Cortex of kidney (tissue), 1 donor: ENCODE results near the gene CNTNAP2.

ENCODE experiments used
- DNase-seq: peaks from one replicate; lab custom pipeline; 2025; lab: John Stamatoyannopoulos, UW

Gene CNTNAP2

DNA sequence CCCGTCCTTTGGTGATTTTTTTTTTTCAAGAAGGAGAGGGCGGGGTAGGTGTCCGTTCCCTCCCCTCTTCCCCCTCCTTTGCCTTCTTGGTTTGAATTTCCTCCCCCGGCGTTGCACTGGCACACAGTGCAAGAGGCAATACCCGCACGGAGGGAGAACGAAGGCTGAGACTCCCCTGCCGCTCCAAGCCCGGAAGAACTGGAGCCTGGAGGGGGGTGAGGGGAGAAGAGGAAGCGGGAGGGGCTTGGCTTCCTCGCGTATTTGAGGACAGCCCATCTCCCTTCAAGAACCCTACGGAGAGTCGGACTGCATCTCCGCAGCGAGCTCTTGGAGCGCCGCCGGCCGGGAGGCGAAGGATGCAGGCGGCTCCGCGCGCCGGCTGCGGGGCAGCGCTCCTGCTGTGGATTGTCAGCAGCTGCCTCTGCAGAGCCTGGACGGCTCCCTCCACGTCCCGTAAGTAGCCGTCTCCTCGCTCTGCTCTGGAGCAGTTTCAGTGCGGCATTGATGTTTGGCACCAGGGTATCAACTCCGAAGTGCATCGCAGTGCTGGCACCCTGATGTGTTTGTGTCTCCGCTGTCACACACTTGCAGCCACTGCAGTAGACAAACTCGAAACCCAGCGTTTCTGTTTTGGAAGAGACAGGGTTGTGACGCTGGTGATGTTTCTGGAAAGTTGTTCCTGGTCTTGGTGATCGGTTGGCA is at the start of gene CNTNAP2:
TSS of gene CNTNAP2 (plus strand) at position 281 of the 702 bp plus-strand sequence. CDS start at position 357, 76 bp downstream.
- DNase-seq, result no peak

DNA sequence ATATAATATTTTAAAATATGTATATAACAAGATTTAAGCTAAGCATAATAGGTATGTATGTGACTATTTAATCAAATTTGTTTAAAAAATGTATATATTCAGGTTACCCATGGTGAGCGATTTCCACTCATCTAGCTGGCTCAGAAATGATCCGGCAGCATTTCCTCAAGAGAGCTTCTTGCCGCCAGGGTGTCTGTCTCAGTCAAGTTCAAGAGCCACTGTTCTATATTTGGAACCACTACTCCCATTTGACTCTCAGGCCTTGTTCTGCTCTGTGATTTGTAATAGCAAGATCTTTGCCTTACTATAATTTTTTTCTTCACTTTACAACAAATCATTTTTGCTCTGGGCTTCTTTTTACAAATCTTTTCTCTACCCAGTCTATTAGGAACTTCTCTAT is 48.7 kb upstream of the CNTNAP2 start:
- DNase-seq, result no peak

DNA sequence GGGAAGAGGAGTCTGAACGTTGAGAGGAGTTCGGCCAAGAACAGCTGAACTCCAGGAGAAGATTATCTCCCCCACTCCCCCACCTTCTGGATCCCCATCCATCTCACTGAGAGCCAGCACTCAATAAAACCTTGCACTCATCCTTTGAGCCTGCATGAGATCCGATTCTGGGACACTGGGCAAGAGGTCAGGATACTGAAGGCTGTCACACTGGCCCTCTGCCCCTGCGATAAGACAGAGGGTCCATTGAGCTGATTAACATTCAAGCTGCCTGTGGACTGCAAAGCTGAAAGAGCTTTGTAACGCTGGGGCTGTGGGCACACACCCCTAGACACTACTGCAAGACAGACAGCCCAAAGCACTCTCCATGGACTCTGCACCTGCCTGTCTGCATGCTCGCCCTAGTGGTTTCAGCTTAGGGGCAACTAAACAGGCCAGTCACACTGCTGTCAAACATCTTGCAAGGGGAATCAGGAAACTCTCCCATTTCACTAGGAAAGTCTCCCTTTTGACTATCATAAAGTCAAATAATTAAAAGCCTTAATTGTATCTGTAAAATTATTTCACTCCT is 42.3 kb upstream of the CNTNAP2 start:
- DNase-seq, result no peak

DNA sequence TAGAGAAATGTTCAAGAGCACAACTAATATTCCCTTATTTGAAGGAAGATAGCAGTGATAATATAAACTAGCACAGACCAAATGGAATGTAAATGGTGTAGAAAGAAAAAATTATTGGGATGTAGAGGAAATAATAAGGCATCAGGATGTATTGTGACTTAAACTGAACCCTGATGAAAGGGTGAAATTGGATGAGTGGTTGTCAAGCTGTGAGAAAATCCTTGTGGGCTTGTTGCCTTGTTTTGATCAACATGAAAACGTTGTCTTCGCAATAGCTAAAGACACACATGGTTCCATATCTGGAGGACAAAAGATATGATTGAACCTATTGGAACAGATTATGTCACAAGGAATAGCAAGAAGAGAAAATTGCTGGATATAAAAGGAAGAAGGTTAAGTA is 40.3 kb upstream of the CNTNAP2 start:
- DNase-seq, result no peak

DNA sequence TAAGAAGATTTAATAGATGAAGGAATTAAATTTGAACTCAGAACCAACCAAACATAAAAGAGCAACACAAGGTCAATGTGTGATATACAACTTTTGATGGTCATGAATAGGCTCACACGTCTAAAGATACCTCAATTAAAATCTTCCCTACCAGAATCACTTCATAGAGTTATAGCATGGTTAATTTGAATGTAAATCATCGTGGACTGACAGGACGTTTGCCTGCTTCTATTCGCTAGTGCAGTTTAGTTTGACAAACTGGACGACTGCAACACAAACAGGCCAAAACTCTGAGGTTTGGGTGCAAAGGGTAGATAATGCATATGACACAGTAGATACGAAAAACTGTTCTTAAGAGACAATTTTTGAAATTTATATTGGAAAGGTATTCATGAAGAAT is 32.5 kb upstream of the CNTNAP2 start:
- DNase-seq, result no peak

DNA sequence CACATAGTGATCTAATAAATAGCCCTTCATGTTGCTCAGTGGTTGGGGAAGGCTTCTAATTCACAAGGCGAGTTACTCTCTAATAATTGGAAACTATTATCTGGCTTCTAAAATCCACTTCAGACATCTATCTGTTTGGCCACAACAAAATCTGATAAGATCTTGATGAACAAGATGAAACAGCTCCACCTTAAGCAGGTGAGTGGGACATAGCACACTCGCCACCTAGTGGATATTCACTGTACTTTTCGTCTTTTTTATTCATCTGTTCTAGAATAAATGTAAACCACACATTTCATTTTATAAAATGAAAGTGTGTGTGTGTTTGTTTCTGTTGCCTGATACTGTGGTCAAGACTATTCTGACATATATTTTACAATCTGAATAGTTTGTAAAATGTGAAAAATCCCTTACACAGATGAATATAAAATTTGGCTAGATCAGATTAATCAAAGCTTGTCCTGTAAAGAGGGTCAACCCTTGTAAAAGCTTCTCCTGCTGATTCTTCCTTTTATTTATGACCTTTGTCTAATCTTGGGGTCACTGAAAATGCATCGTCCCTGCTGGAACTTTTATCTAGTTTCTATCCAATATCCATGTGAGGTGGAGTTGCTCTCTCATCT is 26.5 kb upstream of the CNTNAP2 start:
- no peak for DNase-seq

DNA sequence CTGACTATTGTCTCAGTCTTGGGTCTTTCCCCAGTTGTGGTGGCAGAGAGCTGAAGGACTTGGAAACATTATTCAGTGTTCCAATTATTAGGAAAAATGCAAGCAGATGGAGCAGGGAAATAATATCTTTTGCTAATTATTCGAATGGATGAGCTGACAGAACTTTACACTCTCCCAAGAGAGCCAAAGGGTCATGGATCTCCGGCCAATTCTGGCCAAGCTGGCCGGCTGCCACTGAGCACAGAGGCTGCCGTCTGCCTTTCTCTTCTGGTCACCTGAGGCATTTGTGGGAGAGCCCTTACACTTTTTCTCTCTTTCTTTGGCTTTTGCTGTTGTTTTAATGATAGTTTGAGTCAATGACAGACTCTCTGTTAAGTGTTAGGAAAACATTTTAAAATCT is 22.2 kb upstream of the CNTNAP2 start:
- no peak for DNase-seq

DNA sequence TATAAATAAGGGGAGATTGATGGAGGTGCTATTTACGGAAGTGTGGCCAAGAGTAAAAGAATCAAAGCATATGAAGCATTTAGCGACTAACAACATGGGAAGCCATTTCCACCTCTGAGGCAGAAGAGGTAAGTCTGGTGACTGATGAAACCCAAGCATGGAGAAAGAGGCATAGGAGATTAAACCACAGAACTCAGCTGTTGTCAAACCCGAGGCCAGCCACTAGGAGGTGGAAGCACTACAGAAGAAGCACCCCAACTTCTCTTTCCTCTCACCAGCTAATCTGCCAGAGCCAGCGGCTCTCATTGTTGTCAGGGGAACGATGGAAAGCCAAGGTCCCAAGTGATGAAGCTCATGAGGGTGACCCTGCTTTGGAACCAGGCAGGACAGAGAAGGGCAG is 19.6 kb upstream of the CNTNAP2 start:
- DNase-seq, result no peak

DNA sequence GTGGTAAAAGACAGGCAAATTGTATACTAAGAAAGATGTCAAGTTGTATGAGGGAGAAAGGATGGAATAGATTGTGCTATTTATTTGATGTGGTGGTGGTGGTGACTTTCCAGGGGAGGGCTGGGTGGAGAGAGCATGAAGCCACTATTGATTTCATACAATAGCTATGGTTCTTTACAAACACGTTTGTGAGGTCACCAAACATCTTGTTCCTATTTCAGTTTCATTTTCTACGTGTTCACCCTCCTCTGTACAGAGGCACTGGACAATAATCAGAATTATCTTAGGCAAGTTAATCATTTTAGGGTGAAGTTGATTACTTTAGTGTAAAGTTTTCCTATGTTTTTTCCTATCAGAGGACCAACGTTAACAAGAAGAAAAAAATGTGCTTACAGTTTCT is 10.3 kb upstream of the CNTNAP2 start:
- DNase-seq, result no peak

DNA sequence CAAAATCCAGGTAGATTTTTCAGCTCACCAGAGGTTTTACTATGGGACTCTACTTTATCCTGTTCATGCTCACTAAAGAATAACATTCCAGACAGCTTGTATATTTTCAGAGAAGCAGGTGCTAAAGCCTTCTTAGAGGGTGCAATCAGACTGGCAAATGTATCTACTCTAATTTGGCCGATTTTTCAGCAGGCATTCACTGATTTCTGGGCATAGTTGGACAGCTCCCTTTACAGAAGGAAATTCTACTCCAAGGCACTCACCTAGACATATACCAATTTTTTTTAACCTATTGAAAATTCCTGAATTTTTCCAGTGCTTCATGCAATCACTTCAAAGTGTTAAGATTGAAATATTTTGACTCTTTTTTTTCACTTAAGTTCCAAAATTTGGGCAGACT is 3.8 kb upstream of the CNTNAP2 start:
- DNase-seq, result no peak

DNA sequence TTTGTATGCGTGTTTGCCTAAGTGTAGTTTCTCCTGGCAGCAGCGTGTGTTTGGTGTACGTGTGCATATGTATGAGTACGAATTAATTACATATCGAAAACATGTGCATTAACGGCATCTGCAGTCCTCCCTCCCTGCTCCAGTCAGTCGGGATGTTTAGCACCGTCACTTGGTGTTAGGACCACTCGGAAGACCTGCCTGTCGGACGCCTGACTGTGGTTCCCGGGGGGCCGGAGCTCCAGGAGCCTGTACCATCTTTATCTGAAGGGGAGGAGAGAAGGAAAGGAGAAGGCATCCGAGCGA is 1.1 kb upstream of the CNTNAP2 start:
- no peak for DNase-seq

DNA sequence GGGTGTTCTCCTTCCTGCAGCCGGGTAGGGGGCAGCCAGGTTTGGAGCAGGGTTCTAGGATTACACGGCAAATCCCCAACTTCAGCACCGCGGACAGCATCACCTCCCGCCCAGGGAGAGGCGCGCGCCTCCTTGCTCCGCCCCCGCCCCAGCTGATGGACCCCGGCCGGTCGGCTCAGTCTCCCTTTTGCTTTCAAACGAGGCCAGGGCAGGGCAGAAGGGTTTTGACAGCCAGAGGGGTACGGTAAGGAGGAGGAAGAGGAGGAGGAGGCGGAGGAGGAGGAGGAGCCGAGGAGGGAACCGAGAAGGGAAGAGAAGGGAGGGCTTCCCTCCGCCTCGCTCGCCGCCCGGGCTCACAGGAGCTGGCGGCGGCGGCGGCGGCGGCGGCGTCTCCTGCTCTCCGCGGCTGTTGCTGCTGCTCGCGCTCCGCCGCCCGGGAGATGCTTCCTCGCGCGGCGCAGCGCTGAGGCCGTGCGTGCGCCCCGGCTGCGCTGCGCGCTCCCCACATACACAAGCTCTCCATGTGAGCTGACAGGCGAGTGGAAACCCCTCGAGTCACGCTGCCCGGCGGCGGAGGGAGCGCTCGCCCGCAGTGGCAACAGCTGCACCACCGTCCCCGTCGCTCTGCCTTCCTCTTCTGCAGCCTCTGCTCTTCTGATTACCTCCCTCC is 615 bp upstream of the CNTNAP2 start:
- DNase-seq, result no peak

DNA sequence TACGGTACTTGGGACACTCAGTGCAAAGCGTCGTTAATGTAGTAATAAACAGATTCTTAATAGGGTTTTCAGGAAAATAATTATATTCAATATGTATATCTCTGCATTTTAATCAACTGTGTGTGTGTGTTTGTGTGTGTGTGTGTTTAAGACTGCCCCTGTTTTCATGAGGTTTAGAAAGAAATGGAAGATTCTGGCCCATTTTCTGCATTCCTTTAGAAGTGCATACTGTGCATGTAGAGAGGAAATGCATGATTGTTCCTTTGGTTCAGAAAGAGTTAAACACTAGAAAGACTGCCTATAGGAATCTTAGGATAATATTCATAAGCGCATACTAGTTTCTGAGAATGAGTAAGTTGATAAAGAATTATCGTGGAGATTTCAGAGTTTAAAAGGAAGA is 975 bp downstream of the CNTNAP2 start:
- DNase-seq, result no peak

DNA sequence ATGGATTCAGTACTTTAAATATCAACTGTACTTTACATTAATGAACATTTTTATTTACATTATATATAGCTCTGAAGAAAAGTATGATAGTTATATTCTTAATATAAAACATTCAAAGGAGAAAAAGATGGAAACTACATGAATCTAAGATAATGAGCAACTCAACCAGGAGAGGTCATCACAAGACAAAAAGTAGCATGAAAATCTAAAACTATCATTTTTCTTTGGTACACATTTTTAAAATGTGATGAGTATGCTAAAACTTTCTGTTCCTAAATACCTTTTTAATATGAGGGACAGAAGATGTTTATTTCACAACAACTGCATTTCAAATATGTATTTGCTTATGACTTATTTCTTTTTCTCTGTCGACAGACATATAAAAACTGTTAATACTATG is 2.4 kb downstream of the CNTNAP2 start:
- no peak for DNase-seq

DNA sequence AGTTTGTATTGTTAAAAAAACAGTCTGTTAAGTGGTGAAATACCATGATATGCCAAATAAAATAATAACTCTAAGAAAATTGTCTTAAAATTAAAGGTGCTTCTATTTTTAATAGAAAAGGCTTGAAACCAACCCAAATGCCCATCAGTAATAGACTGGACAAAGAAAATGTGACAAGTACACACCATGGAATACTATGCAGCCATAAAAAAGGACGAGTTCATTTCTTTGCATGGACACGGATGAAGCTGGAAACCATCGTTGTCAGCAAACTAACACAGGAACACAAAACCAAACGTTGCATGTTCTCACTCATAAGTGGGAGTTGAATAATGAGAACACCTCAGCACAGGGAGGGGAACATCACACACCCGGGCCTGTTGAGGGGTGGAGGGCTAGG is 7.1 kb downstream of the CNTNAP2 start:
- DNase-seq, result no peak

DNA sequence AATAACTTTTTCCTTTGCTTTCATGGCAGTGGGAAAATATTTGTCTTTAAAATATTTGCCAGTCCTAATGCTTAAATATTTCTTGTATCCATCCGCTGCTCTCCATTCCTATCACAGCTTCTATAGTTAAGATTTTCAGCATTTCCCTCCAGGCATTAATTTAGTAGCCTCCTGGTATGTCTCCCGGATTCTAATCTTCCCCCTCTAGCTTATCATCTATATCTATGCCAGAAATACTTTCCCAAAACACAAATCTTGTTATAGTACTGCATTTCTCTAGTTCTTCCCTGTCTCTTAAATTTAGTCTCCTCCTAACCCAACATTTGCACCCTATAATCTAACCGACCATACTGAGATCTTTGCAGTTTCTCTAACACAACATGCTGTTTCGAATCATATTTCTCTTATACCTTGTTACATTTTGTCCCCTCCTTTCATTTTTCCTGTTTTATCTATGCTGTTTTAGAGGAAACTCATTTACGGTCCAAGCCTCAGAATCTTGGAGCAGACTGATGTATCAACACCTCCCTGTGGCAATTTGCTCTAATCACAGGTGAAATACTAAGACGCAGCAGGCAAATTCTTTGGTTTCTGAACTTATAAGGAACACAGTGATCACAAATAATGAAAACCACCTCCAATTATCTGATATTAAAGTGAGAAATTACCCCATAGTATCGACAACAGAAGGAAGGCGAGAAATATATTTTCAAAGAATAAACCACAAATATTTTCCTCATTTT is 10.3 kb downstream of the CNTNAP2 start:
- DNase-seq, result no peak

DNA sequence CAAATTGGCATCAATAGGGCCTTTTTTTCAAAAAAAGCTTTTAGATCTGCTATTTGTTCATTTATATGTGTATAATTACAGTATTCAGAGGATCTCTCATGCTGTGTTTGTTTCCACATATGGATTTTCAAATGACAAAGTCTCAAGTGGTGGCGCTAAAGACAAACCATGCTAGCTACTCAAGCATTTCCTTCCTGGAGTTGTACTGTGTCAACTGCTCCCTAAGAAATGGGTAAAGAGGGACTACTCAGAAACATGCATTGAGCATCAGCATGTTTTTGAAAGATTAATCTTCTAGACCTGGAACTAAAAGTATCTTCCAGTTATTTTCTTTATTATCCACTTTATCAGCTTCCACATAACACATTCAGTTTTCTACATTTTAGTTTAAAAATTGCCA is 12.7 kb downstream of the CNTNAP2 start:
- no peak for DNase-seq

DNA sequence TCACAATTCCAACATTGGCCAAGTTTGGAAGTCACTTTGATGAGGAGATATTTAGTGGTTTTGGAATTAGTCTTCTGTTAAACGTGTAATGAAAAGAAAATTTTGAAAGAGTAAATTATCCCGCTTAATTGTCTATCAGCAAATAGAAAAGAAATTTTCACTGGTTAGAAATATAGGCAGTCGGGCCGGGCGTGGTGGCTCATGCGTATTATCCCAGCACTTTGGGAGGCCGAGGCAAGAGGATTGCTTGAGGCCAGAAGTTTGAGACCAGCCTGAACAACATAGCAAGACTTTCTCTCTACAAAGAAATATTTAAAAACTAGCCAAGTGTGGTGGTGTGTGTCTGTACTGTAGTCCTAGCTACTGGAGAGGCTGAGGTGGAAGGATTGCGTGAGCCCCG is 13.4 kb downstream of the CNTNAP2 start:
- DNase-seq, result no peak

DNA sequence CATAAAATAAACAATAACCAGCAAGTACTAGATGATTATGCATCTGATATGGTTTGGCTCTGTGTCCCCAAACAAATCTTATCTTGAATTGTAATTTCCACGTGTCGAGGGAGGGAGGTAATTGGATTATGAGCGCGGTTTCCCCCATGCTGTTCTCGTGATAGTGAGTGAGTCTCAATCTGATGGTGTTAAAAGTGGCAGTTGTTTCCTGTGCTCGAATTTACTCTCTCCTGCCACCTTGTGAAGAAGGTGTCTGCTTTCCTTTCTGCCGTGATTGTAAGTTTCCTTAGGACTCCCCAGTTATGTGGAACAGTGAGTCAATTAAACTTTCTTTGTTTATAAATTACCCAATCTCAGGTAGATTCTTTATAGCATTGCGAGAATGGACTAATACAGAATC is 15.1 kb downstream of the CNTNAP2 start:
- no peak for DNase-seq

DNA sequence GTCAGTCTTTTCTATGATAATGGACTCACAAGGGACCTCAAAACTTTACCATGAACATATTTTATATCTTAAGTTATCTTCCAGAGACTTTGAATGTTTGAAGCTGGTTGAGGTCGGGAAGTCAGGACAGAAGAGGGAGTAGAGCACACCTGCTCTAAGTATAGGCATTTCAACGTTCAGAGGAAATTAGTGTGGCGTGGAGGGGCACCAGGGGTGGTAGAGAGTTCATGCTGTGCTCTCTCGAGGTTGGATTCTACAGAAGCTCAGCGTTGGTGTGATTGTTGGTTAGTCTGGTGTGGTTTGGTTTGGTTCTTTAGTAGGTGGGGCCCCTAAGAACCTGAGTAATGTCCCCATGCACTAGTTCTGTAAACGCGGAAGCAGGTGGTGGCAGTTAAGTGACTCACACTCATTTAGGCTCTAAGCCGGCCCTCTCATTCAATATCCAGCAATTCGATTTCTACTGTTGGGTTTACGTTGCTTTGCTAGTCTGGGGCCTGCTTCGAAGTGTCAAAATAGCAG is 19.8 kb downstream of the CNTNAP2 start:
- no peak for DNase-seq

DNA sequence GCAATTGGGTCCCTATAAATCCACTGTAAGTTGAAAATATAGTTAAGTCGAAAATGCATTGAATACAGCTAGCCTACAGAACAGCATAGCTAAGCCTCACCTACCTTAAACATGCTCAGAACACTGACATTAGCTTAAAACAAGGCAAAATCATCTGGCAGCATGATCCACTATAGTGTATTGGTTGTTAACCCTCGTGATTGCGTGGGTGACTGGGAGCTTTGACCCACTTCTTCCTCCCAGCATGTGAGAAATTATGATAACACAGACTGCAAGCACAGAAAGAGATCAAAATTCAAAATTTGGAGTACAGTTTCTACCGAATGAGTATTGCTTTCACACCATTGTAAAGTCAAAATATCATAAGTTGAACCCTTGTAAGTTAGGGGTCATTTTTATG is 22.3 kb downstream of the CNTNAP2 start:
- DNase-seq, result no peak

DNA sequence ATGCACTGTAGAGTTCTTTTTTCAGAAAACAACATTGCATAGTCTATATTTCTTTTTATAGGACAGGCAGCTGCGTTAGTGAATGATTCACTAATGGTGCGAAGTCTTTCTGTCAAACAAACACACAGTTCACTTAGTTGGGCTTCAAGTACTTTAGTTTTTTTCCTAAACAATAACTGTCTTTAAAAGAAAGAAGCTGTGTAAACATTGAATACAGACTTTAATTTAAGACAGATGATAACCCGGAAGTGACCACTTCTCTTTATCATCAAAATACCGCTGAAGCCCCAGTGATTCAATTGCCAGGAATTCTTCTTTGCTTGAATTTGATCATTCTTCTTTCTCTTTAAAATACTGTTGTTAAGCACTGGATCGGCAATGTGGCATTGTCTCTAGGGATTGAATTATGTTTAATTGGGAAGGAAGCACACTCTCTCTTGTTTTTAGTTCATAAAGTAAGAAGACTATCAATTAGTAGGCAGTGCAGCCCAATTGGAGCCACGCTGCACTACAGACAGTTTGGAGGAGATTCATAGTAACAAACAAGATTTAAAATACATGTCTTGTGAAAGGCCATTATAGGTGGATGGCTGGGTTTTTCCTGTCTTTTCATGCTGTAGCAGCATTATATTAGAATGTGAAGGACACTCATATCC is 30.4 kb downstream of the CNTNAP2 start:
- no peak for DNase-seq
